OCI-LY1 (cell line): ENCODE measurements around the gene POU2F2.

Source experiments
- H2AFZ ChIP-seq: fragments of 200-600 bp; sonication (generic), shearing (Covaris generic); 2 replicates; pipeline ENCODE4 v1.6.0; 2014; ENCODE audit warnings: antibody characterized with exemption, mild to moderate bottlenecking, low read length
- H3F3A ChIP-seq: fragments of 200-600 bp; sonication (generic), shearing (Covaris generic); 2 replicates; pipeline ENCODE4 v1.6.0; 2014; ENCODE audit warnings: mild to moderate bottlenecking, antibody characterized with exemption, low read length, moderate library complexity; ENCODE audit not compliant: insufficient read depth
- H3K27ac ChIP-seq: fragments of 200-600 bp; sonication (generic); 2 replicates; pipeline ENCODE4 v1.5.1; 2014; ENCODE audit warnings: low read length, mixed run types, mild to moderate bottlenecking, low read depth; ENCODE audit not compliant: poor library complexity, severe bottlenecking
- H3K27me3 ChIP-seq: fragments of 200-600 bp; sonication (generic); 2 replicates; pipeline ENCODE4 v1.6.0; 2014; ENCODE audit warnings: antibody characterized with exemption, mild to moderate bottlenecking, low read length, moderate library complexity; ENCODE audit not compliant: insufficient read depth
- H3K36me3 ChIP-seq: fragments of 200-600 bp; sonication (generic); 2 replicates; pipeline ENCODE4 v1.6.1; 2014; ENCODE audit warnings: mild to moderate bottlenecking, antibody characterized with exemption, low read length, moderate library complexity, mixed read lengths; ENCODE audit not compliant: insufficient read depth
- H3K4me1 ChIP-seq: fragments of 200-600 bp; sonication (generic); 2 replicates; pipeline ENCODE4 v1.5.1; 2014; ENCODE audit warnings: mild to moderate bottlenecking, low read length, moderate library complexity; ENCODE audit not compliant: insufficient read depth, severe bottlenecking
- H3K4me2 ChIP-seq: fragments of 200-600 bp; sonication (generic), shearing (Covaris generic); 2 replicates; pipeline ENCODE4 v1.6.1; 2014; ENCODE audit warnings: low read length
- H3K4me3 ChIP-seq: fragments of 200-600 bp; sonication (generic); 2 replicates; pipeline ENCODE4 v1.5.1; 2014; ENCODE audit warnings: low read length, low read depth, mild to moderate bottlenecking, mixed read lengths; ENCODE audit not compliant: poor library complexity, severe bottlenecking
- H3K79me2 ChIP-seq: fragments of 200-600 bp; shearing (Covaris generic); 2 replicates; pipeline ENCODE4 v1.6.1; 2016; ENCODE audit warnings: mixed run types, low read length, mixed read lengths; ENCODE audit not compliant: insufficient read depth
- H3K9ac ChIP-seq: fragments of 200-600 bp; sonication (generic), shearing (Covaris generic); 2 replicates; pipeline ENCODE4 v1.6.1; 2014; ENCODE audit warnings: mild to moderate bottlenecking, low read length, mixed read lengths
- H3K9me2 ChIP-seq: fragments of 200-600 bp; sonication (generic), shearing (Covaris generic); 2 replicates; pipeline ENCODE4 v1.6.1; 2014; ENCODE audit warnings: low read depth, mild to moderate bottlenecking, low read length, mixed read lengths
- H3K9me3 ChIP-seq: fragments of 200-600 bp; shearing (Covaris generic); 2 replicates; pipeline ENCODE4 v1.6.1; 2014; ENCODE audit warnings: low read length, mixed read lengths
- H4K20me1 ChIP-seq: fragments of 200-600 bp; sonication (generic), shearing (Covaris generic); 2 replicates; pipeline ENCODE4 v1.6.0; 2016; ENCODE audit warnings: mild to moderate bottlenecking, low read length; ENCODE audit not compliant: insufficient read depth
- CTCF ChIP-seq: fragments of 200-600 bp; sonication (generic), shearing (Covaris generic); IDR thresholded peaks from 2 replicates; pipeline ENCODE4 v1.5.1; 2017; ENCODE audit warnings: mild to moderate bottlenecking, antibody characterized with exemption, low read length, moderate library complexity, mixed read lengths
- EZH2 ChIP-seq: fragments of 200-600 bp; sonication (generic), shearing (Covaris generic); IDR thresholded peaks from 2 replicates; pipeline ENCODE4 v1.8.0; 2017; ENCODE audit warnings: borderline replicate concordance, mixed run types, mild to moderate bottlenecking, antibody characterized with exemption, low read length, moderate library complexity, mixed read lengths

Gene POU2F2

DNA sequence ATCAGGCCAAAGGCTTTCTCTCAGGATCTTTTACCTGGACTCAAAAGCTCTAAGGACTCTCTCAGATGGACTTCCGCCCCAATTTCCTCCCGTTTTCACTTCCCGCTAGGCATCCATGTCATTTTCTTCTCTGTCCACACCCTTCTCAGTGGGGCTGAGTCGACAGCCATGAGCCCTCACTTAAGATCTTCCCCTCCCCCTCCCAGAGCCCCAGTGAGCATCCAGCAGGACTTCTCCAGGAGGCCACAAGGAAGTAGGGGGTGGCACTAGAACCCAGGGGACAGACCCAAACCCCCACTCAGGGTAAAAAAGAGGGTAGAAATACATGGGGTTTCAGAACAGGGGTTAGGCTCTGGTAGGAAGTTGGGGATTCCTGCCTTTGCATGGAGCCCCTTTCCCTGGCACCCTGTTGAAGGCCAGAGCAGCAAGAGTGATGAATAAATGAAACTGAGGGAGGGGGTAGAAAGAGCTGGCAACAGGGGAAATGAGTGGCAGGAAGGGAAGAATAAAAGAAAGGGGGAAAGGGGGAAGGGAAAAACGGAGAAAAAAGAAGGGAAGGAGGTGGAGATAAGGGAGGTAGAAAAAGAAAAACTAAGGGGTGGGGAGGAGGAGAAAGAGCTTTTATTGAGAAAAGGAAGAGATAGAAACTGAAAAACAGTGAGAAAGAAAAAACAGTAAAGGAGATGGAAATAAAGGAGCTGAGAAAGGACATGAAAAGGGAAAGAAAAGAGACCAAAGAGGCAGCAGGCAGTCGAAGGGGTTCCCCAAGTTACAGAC is 42.9 kb upstream of the POU2F2 start:
- Histone ChIP-seq H3K9me3 (no peaks in the 10 kb centered on the region), H3K36me3 (no peaks in the 10 kb centered on the region), H3K9me2 (no peaks in the 10 kb centered on the region), H3K79me2 (no peaks in the 10 kb centered on the region), H3K9ac (no peak overlapping the region), H3K4me3 (no peak overlapping the region), H3K4me1 (peaks cover 14% of the 10 kb centered on the region), H2AFZ (no peak overlapping the region), H3K27me3 (peaks cover 3% of the 10 kb centered on the region; the same call in 1 of the 2 replicates), H3F3A (0 out of 2 replicates have a peak, but pooled peaks cover 5% of the 10 kb centered on the region), H3K27ac (no peak overlapping the region), H3K4me2 (no peak overlapping the region), H4K20me1 (no peaks in the 10 kb centered on the region)
- TF ChIP-seq CTCF, result no peak
- TF ChIP-seq EZH2, result no peak

- 0 out of 2 replicates have a peak, but pooled peaks cover 5% of the 10 kb centered on the region for H3F3A ChIP-seq
- TF ChIP-seq CTCF (no peak), EZH2 (no peak)
- H3K9me2 ChIP-seq, result no peaks in the 10 kb centered on the region
- no peak overlapping the region for H3K4me3 ChIP-seq
- H3K79me2 ChIP-seq, result no peaks in the 10 kb centered on the region
- no peak overlapping the region for H3K9ac ChIP-seq
- H3K4me2 ChIP-seq, result no peak overlapping the region
- no peak overlapping the region for H2AFZ ChIP-seq
- no peaks in the 10 kb centered on the region for H3K9me3 ChIP-seq
- H3K27ac ChIP-seq, result no peak overlapping the region
- no peaks in the 10 kb centered on the region for H4K20me1 ChIP-seq
- peaks cover 14% of the 10 kb centered on the region for H3K4me1 ChIP-seq
- H3K27me3 ChIP-seq, result peaks cover 3% of the 10 kb centered on the region; the same call in 1 of the 2 replicates
- H3K36me3 ChIP-seq, result no peaks in the 10 kb centered on the region
Observed at GRCh38 chr19:42174188-42174587, 41.9 kb upstream of the POU2F2 start.

- Histone ChIP-seq H3K4me3 (no peak overlapping the region), H3K79me2 (no peaks in the 10 kb centered on the region), H3K36me3 (no peaks in the 10 kb centered on the region), H3K9me2 (no peaks in the 10 kb centered on the region), H3K27ac (no peak overlapping the region), H3K4me2 (no peak overlapping the region), H3K9ac (no peak overlapping the region), H3K9me3 (no peaks in the 10 kb centered on the region), H3K4me1 (peaks cover 14% of the 10 kb centered on the region), H3F3A (0 out of 2 replicates have a peak, but pooled peaks cover 5% of the 10 kb centered on the region), H3K27me3 (peaks cover 3% of the 10 kb centered on the region; the same call in 1 of the 2 replicates), H2AFZ (no peak overlapping the region), H4K20me1 (no peaks in the 10 kb centered on the region)
- TF ChIP-seq CTCF (no peak), EZH2 (no peak)
Observed at GRCh38 chr19:42173695-42174094, 41.4 kb upstream of the POU2F2 start.
